HG03196 (cell line): ENCODE measurements around the gene NXPH3.

ENCODE experiments used
- ATAC-seq: cut with Tn5 transposase; IDR thresholded peaks from one replicate; pipeline ENCODE4 v1.9.1; 2021; ENCODE audit not compliant: unreplicated experiment

NXPH3 gene

DNA sequence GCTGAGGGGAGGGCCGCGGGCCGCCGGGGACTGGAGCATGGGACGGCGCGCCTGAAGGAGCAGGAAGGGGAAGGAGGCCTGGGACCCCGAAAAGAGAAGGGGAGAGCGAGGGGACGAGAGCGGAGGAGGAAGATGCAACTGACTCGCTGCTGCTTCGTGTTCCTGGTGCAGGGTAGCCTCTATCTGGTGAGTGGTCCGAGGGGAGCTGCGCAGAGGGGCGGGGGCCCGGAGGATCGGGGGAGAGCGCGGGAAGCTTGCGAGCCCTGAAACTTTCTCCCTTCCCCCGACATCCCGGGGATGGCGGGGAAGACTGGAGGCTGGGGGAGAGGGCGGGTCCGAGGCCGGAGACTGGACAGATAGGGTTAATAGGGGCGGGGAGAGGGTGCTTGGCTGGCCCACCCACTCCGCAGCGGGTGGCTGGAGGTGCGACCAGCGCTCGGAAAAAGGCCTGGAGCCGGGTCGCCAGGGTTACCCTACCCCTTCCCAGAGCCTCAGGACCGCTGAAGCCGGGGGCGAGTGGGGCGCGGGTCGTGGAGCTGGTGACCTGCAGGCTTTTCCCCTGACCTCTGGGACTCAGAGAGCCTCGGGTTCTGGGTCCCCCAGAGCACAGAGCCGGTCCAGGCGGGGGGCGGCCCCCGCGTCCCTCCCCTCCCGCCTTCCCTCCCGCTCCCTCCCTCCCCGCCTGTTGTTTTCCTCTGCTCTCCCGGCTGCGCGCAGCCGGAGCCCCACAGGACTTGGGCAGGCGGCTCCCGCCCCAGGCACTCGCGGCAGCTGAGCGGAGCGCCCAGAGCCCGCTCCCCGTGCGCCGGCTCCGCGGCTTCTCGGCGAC, 631 bp downstream of the NXPH3 start:
- ATAC-seq: no peak

DNA sequence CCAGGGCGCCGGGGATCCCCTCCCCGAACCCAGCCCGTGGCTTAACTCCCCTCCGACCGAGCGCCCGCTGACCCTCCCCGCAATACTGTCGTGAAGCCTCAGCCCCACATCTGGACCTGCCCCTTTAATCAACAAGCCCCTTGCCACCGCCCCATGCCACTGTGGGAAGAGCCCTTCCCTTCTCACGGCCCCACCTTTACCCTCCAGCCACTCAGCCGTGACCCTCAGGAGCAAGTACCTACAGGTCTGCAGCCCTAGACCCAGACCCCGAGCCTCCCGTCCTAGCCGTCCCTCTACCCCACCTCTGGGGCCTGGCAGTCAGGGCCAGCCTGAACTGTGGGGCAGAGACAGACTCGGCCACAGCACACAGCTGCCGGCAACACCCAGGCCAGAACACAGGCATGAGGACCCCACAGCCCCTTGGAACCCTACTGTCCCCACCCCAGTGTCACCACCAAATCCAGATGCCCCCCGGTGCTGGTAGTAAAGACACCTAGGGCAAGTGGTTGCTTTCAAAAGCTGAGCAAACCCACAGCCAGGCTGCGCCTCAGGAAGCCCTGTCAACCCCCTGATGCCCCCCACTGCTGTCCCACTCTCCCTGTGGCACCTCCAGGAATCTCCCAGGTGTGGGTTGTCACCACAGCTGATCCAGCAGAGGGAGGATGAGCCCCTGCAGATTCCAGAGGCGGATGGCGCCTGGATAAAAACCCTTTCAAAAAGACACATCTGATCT, 1.4 kb downstream of the NXPH3 start:
- no peak for ATAC-seq

DNA sequence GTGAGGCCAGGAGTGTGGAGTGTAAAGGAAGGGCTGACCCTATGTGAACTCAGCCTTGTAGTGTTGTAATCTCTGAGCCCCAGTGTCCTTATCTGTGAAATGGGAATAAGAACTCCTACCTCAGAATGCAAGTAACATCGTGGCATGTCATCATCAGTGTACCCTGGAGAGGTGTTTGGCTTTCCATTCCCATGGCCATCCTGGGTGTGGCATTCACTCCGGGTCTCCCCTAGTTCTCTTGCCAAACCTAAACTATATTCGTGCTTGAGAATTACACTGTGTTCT, 1.9 kb downstream of the NXPH3 start:
- ATAC-seq: no peak

DNA sequence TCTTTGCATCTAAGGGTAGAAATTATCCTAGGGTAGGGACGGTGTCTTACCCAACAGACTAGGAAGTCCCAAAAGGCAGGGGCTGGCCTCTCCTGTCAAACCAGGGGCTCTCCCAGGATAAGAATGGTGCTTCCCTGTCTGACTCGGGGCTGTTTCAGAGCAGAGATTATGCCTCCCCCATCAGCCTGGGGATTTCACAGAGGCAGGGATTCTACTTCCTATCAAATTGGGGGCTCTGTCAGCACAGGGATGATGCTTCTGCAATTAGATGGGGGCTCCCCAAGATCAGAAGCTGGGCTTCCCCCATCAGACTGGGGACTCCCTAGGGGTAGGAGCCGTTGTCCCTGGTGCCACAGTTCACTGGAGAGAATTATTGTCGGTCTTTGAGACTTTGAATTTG, 2.3 kb downstream of the NXPH3 start:
- no peak for ATAC-seq

DNA sequence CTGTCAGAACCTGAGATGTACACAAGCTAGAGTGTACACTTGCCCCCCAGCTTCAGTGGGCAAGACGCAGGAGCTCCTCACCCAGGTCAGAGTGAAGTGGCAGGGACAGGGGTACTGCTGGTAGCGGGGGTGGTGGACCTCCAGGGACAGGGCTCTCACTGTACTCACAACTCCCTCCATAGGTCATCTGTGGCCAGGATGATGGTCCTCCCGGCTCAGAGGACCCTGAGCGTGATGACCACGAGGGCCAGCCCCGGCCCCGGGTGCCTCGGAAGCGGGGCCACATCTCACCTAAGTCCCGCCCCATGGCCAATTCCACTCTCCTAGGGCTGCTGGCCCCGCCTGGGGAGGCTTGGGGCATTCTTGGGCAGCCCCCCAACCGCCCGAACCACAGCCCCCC, 2.7 kb downstream of the NXPH3 start:
- ATAC-seq: no peak

DNA sequence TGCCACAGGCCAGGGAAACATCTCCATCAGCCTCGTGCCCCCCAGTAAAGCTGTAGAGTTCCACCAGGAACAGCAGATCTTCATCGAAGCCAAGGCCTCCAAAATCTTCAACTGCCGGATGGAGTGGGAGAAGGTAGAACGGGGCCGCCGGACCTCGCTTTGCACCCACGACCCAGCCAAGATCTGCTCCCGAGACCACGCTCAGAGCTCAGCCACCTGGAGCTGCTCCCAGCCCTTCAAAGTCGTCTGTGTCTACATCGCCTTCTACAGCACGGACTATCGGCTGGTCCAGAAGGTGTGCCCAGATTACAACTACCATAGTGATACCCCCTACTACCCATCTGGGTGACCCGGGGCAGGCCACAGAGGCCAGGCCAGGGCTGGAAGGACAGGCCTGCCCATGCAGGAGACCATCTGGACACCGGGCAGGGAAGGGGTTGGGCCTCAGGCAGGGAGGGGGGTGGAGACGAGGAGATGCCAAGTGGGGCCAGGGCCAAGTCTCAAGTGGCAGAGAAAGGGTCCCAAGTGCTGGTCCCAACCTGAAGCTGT, 3.4 kb downstream of the NXPH3 start:
- ATAC-seq: no peak

DNA sequence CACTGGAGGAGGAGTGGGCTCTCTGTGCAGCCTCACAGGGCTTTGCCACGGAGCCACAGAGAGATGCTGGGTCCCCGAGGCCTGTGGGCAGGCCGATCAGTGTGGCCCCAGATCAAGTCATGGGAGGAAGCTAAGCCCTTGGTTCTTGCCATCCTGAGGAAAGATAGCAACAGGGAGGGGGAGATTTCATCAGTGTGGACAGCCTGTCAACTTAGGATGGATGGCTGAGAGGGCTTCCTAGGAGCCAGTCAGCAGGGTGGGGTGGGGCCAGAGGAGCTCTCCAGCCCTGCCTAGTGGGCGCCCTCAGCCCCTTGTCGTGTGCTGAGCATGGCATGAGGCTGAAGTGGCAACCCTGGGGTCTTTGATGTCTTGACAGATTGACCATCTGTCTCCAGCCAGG, 3.9 kb downstream of the NXPH3 start:
- ATAC-seq: no peak

DNA sequence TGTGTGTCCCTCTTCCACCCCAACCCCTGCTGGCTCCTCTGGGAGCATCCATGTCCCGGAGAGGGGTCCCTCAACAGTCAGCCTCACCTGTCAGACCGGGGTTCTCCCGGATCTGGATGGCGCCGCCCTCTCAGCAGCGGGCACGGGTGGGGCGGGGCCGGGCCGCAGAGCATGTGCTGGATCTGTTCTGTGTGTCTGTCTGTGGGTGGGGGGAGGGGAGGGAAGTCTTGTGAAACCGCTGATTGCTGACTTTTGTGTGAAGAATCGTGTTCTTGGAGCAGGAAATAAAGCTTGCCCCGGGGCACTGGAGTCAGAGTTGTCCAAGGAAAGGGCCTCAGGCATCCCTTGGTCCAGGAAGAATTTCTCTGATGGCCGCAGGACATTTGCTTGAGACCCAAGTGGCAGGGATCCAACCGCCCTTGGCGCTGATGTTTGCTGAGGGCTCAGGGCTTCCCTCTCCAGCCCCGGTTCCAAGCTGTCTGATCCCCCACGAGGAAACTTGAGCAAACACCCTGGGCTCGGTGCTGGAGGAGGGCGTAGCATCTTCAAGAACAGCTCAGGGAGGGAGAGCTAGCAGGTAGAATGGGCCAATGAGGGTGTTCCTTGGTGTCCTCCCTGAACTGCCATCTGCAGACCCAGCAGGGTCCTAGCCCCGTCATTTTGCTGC, 4.5 kb downstream of the NXPH3 start:
- no peak for ATAC-seq

DNA sequence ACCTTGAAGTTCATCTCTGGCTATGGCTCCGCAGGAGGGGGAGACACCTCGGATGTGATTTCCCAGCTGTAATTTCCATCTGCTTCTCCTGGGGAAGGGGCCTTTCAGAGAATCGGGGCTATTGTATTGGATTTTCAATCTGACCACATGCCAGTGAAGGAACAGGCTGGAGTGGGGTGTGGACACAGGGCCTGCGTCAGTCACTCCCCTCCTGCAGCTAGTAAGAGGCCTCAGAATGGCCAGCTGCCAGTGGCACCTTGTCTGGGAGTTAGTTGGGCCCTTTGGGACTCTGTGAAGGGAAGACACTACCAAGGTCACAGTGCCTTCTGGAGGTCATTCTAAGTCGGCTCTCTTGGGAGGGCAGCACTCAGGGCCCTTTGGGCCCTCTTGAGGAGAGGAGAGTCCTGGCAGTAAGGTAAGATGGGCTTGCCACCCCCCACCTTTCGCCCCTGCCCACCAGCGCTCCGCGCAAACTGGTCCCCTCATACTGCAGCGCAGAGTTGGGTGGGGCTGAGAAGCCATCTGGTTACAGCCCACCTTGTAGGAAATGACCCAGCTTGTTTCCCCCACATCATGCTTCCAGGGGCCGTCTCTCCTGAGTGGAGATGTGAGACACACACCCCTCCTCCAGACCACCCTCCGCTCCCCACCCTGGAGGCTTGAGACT, 5.4 kb downstream of the NXPH3 start:
- no peak for ATAC-seq

DNA sequence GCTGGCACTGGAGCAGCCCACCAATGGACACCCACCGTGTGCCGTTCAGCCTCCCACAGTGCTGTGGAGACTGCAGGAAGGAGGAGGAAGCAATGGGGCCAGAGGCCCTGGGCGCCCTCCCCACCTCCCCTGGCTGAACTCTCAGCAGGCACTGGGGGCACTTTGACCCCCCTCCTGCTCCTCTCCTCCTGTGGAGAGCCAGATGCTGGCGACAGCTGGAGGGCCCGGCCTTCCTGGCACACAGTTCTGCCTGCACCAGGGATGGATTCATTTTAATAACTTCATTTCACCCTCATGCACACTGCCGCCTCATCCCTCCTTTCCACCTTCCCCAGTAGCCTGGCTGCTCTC, 6.0 kb downstream of the NXPH3 start:
- ATAC-seq: no peak

DNA sequence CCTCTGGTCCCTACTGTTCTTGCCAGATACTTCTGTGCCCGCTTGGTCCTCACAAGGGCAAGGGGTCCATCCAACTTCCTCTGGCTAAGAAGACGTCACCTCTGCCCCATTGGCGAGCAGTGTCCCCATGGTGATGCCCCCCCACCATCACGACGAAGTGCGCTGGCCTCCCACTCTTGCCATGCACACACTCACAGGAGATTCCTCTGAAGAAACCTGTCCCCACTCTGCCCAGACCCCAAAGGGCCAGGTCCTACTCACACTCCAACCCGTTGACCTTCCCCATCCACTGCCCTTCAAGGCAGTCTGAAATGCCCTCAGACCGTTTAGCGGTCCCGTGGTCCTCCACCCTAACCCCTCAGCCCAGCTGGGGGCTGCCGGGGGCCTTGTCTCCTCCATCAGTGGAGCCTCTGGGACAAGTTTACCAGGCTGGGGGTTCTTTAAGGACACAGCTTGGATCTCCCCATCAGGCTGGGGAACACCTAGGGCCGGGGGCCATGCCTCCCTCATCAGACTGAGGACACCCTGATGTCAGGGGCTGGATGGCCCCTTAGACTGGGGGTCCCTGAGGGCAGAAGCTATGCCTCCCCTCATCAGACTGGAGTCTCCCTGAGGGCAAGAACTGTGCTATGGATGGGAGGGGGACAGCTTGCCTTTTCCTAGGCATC, 6.5 kb downstream of the NXPH3 start:
- no peak for ATAC-seq

DNA sequence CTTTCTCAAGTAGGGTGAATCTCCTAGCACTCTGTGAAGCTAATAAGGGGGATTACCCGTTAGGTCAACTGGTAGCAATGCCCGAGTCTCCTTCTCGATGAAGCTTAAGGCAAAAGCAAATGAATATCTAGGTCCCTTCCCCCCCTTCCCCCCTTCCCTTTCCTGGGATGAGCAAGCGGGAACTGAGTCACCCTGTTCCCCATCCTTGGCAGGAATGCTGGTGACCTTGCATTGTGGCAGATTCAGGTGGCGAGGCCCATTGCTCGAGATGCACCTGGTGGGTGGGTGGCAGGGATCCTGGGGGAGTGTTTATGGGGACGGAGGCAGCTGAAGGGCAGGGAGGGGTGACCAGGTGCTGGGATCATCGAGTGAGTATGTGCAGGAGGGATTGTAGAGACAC, 7.1 kb downstream of the NXPH3 start:
- ATAC-seq: no peak

DNA sequence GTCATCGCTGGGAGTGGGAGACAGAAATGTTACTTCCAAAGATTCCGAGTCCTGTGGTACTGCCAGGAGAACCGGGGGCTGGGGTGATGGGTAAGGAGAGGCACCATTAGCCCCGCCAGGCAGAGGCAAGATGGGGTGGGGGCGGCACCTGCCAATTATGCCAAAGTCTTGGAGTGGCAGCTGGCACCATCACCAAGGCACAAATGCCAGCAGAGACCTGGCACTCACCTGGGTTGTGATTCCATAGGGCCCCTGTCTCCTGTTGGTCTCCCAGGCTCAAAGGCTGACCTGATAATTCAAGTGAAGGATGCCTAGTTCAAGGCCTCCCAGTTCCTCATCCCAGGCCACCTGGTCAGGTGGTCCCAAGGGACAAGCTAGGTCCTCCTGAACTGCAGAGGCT, 7.6 kb downstream of the NXPH3 start:
- no peak for ATAC-seq

DNA sequence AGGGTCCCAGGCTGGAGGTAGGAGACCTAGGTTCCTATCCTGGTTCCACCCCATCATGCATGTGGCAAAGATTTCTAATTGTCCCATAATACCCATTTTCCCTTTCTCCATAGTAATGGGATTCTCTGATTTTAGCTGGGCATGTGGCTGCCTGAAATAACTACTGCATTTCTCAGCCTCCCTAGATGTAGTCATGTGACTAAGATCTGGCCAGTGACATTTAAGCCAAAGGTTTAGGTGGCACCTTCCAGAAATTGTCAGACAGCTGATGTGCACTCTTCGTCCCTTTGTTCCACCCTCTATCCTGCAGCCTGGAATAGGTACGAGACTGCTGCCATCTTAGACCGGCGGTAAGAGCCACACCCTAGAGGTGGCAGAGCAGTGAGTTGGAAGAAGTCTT, 8.2 kb downstream of the NXPH3 start:
- no peak for ATAC-seq

DNA sequence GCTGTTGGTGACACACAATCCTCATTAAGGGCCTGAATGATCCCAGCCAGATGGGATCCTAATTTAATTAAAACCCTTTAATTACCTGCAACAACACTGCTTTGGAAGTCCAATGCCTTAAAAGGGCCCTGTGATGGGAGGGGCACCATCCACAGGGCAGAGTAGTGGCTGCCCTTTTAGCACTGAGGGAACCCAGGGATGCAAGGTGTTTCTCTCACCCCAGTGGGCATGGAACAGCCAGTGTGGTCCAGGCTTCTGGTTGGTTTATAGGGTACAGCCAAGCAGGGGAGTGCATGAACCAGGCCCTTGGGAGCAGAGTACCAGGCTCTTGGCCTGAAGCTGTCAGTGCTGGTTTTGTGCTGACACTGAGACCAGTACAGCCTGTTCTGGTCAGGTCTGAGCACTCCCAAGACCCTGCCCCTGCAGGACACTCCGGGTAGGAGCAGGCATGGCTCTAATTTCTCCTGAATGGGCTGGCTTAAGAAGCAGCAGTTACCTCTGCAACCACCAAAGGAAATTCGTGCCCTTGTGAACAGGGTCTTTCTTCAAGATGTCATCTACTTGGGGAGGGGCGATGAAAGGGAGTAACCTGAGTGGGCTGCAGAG, 9.9 kb downstream of the NXPH3 start:
- ATAC-seq: no peak

DNA sequence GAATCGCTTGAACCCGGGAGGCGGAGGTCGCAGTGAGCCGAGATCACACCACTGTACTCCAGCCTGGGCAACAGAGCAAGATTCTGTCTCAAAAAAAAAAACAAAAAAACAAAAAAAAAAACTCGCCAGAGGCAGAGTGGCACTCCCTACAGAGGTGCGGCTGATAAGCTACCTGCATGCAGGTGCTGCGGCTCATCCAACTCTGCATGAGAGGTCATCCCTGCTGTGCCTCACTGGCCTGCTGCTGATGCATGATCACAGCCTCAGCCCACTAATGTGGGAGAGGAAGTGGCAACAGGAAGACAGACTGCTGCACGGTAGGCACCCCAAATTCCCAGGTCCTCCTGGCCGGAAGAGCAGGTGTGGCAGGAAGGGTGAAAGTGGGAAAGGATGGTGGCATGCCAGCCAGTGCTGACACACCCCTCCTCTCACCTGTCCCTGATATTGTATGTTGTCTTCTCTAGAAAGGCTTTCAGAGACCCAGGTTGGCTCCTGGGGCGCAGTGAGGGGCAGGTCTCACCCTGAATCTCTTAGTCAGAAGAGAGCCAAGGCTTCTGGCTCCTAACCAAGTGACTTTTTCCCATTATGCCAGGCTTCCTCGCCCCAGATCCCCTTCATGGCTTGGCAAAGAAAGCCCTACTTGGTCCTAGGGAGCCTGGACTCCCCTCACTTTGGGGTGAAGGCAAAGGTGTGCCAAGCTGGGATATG, 11.8 kb downstream of the NXPH3 start:
- ATAC-seq: no peak

DNA sequence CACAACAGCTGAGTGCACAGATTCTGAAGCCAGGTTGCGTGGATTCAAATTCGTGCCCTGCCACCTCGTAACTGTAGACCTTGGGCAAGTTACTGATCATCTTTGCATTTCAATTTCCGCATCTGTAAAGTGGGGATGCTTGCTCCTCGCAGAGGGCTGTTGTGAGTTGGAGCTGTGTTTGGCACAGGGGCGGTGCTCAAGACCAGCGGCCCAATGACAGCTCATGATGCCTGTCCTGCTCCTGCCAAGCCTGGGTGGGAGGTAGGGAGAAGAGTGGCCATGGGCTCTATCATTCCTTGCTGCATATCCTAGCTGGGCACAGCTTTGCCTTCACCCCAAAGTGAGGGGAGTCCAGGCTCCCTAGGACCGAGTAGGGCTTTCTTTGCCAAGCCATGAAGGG, 12.6 kb downstream of the NXPH3 start:
- no peak for ATAC-seq

DNA sequence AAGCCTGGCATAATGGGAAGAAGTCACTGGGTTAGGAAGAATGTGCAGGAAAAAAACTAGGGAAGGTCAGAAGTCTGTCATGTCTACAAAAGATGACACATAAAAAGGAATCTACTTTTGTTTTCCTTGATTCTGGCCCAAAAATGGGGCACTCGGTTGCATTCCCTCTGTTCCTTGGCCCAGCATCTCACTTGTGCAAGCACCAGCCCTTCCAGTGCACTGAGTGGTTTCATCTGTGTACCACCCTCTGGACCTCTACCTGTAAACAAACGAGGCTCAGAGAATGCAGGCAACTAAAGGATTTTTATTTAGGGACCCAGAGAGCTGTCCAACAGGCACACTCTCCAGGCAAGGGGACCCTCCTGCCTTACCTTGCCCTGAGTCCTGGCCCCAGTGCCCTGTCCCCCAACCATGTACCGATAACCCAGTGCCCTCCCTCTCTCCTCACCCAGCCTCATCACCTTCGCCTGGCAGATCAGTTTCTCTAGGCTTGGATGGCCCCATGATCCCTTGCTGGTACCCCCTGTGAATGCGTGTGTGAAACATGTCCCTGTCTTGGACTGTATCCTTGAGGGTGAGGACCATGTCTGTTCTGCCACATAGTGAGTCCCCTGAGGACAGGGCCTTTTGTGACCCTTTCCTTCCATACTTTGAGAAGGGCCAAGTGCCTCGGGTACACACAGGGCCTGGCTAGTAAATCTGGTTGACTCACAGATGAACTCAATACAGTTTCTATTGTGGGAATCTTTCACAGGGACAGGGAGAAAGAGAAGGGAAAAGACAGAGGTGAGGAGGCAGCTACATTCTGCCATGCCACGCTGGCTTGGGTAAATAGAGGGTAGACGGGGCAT, 13.3 kb downstream of the NXPH3 start:
- ATAC-seq: no peak

DNA sequence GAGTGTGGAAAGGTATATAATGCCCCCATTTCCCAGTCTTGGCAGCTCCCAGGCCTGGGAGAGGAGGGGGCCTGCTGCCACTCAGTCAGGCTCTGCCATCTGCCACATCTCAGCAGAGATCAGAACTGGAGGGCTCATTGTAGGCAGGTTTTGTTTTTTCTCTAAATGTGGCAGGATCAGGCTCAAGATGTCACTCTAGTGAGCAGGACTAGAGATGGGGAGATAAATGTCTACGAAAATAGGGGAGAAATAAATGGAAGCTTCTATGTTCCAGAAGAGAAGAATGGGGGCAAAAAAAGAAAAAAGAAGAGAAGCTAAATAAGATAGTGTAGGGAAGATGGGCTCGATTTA, 13.9 kb downstream of the NXPH3 start:
- no peak for ATAC-seq
